ENCODE results near the gene TUBGCP2.

TUBGCP2 gene

DNA sequence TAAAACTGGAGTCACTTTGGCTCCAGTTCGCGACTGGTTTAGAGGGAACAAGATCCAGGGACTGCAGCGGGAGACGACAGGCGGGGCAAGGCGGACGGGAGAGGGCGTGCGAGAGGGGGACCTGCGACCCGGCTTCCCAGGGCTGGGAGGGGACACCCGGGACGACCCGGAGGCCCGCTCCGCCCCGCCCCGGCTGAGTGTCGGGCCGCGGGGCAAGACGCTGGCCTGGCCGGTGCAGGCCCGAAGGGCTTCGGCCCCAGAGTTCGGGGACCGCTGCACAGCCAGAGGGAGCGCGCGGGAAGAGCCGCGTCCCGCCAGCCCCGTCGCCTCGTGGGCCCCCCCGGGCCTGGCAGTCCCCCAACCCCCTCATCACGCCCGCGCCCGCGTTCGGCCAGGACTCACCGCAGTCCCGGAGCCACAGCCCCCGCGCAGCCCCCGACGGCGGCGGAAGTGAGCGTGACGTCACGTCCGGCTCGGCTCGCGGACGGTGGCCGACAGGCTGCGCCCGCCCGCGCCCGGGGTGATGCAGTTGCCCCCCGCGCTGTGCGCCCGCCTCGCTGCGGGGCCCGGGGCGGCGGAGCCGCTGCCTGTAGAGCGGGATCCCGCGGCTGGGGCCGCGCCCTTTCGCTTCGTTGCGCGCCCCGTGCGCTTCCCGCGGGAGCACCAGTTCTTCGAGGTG, at the start of gene TUBGCP2, which contains the start of gene ZNF511:
TUBGCP2 (minus strand) TSS at position 452 of the 679 bp plus-strand sequence. CDS start 5,931 bp downstream, outside the sequence.
ZNF511 (plus strand) TSS at position 494 of the 679 bp plus-strand sequence; CDS start at position 524, 30 bp downstream.
- DNase-seq (ENCODE audit: low read depth in 1 of 2, low spot score in 1 of 2): peak; percentile 79 to 87

- DNase-seq (ENCODE audit: low read depth in 1 of 2, low spot score in 1 of 2): peak; percentile 50 to 58
Observed at GRCh38 chr10:133357285-133358161, 48.9 kb upstream of the TUBGCP2 start, which contains the start of gene FUOM. TSS of gene FUOM (minus strand) at chr10:133358019. CDS start at chr10:133358007, 12 bp downstream.

DNA sequence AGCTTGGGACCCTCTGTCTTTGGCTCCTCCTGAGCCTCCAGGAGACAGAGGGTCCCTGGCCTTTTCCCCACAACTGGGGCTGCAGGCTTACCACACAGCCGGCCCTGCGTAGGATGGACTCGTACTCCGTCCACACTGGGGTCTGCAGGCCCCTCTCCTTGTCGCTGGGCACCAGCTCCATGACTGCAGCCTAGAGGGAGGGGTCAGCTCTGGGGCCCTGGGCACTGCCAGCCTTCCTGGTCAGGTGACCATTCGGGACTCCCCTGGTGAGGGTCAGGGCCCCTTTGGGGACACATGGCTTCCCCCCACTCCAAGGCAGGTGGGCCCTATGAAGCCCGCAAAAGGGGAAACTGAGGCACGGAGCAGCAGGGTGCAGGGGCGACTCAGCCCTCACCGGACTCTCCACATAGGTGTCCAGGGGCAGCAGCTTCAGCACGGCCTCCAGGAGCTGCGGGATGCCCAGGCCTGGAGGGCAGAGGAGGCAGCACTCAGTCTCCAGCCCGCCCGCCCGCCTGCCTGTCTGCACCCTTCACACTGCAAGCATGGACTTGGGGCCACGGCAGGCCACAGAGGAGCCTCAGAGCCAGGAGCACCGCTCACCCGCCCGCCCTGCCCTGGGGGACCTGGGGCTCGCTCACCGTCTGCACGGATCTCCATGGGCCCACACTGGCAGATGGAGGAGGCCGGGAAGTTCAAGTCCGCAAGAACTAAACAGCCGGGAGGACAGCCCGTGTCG, 48.0 kb upstream of the TUBGCP2 start:
- no peak for DNase-seq (ENCODE audit: low read depth in 1 of 2, low spot score in 1 of 2)

- no peak for DNase-seq (ENCODE audit: low read depth in 1 of 2, low spot score in 1 of 2)
Observed at GRCh38 chr10:133355991-133356390, 47.3 kb upstream of the TUBGCP2 start.

DNA sequence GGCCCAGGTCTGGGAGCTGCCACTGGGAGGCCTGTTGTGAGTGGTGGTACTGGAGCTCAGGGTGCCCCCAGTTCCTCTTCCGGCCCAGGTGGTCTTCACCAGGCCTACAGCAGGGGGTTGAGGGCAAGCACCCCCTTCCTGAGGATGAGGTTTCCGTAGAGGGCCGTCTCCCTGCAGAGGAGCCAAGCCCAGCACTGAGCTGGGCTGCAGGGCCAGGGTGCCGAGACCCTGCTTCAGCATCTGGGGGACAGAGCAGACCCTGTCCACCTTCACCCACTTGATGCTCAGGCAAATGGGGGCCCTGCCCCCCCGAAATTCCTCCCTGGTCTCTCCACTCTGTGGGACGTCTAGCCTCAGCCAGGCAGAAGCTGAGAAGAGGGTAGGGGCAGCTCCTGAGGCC, 46.6 kb upstream of the TUBGCP2 start:
- no peak for DNase-seq (ENCODE audit: low read depth in 1 of 2, low spot score in 1 of 2)

- DNase-seq (ENCODE audit: low read depth in 1 of 2, low spot score in 1 of 2): no peak
Observed at GRCh38 chr10:133354672-133355240, 46.1 kb upstream of the TUBGCP2 start.

GRCh38 chr10:133353988-133354605, 45.4 kb upstream of the TUBGCP2 start:
- DNase-seq (ENCODE audit: low read depth in 1 of 2, low spot score in 1 of 2): no peak

DNA sequence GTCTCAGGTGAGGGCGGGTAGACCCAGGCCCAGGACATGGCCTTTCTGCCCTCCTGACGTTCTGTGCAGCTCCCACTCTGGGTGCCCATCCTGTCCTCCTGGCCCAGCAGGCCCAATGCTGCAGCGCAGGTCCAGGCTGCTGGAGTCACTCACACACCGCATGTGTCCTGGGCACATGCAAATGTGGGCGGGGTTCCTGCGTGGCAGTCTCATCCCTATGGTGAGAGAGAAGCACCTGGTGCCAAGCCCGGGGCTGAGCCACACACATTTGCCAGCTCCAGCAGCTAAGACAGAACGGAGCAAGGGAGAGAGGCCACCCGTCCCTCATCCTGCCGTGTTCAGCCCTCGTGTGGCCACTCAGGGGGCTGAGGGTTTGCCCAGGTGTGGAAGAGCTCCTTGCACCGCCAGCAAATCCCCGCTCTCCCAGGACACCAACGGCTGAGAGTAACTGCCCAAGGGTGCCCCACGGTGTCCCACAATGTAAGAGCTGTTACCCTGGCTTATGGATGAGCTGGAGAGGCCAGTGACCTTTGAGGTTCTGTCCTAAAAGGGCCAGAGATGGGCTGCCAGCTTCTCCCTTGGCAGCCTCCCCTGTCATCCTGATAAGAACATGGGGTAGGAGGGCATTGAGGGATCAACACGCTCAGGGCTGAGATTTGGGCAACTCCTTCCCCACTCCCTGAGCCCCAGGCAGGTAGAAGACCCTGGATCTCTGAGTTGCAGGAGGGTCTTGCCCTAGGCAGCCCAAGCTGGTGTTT, 44.7 kb upstream of the TUBGCP2 start:
- no peak for DNase-seq (ENCODE audit: low read depth in 1 of 2, low spot score in 1 of 2)

- no peak for DNase-seq (ENCODE audit: low read depth in 1 of 2, low spot score in 1 of 2)
Observed at GRCh38 chr10:133351408-133352318, 43.0 kb upstream of the TUBGCP2 start.

DNA sequence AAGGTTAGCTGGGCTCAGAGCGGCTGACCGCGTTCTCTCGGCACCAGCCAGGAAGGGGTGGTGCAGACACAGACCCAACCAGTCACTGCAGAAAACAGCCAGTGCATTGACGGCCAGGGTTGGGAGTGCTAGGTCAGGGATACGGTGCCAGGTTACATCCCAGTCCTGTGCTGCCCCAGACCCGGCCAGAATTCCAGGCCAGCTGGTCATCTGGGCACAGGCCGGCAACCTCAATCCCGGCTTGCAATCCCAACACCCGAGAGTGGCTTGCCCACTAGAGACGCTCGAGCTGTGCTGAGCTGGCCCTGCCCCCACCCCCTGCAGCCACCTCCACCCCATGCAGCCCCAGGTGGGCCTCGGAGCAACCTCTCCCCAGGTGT, 42.3 kb upstream of the TUBGCP2 start:
- DNase-seq (ENCODE audit: low read depth in 1 of 2, low spot score in 1 of 2): no peak

DNA sequence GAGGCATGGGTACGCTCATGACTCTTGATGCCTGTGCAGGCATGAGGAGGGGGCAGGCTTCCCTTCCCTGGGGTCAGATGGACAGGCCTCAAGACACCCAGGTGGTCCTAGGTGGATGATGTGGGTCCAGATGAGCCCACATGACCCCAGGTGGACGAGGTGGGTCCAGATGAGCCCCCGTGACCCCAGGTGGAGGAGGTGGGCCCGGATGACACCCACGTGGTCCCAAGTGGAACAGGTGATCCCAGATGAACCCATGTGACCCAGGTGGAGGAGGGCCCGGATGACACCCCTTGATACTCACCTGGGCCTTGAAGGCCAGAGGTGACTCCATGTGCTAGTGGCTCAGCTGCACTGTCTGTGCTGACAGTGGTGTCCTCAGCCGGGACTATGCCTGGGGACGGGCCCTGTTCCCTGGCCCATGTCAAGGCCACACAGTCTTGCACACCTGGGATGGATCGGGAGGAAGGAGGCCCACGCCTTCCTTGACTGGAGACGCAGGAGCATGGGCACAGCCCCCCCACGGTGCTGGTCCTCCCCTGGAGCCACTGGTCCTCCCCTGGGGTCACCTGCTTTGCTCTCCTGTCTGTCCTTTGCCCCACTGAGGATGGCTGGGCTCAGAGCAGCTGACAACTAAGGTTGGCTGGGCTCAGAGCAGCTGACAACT, 41.7 kb upstream of the TUBGCP2 start:
- DNase-seq (ENCODE audit: low read depth in 1 of 2, low spot score in 1 of 2): no peak

GRCh38 chr10:133349577-133350011, 40.9 kb upstream of the TUBGCP2 start:
- DNase-seq (ENCODE audit: low read depth in 1 of 2, low spot score in 1 of 2): no peak

- no peak for DNase-seq (ENCODE audit: low read depth in 1 of 2, low spot score in 1 of 2)
Observed at GRCh38 chr10:133349160-133349568, 40.5 kb upstream of the TUBGCP2 start.

GRCh38 chr10:133347710-133348517, 39.2 kb upstream of the TUBGCP2 start:
- DNase-seq (ENCODE audit: low read depth in 1 of 2, low spot score in 1 of 2): no peak

GRCh38 chr10:133346413-133346812, 37.7 kb upstream of the TUBGCP2 start:
- no peak for DNase-seq (ENCODE audit: low read depth in 1 of 2, low spot score in 1 of 2)

- no peak for DNase-seq (ENCODE audit: low read depth in 1 of 2, low spot score in 1 of 2)
Observed at GRCh38 chr10:133344236-133344635, 35.6 kb upstream of the TUBGCP2 start.

DNA sequence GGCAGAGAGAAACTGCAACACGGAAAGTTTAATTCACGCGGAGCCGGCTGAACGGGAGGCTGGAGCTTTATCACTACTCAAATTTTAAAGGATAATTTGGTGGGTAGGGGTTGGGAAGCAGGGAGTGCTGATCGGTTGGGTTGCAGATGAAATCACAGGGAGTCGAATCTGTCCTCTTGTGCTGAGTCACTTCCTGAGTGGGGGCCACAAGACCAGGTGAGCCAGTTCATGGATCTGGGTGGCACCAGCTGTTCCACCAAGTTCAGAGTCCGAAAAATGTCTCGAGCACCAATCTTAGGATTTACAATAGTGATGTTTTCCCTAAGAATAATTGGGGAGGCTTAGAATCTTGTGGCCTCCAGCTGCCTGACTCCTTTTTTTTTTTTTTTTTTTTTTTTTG, 34.9 kb upstream of the TUBGCP2 start:
- no peak for DNase-seq (ENCODE audit: low read depth in 1 of 2, low spot score in 1 of 2)

Data from stimulated activated CD4-positive, alpha-beta T cell treated with anti-CD3 and anti-CD28 coated beads, Interleukin-15, amount 100 ng/mL, for 1 hour (primary cell).